Peyer's patch (tissue), 4 donors: Measurements from ENCODE around the gene CHAC1.

Source experiments
- POLR2A ChIP-seq, 2 donors: fragments of 450-650 bp; IDR thresholded peaks; one replicate each; pipeline ENCODE4 v1.5.1; 2017; ENCODE audit warnings: antibody characterized with exemption in 2 of 2, mild to moderate bottlenecking in 2 of 2, moderate library complexity in 2 of 2
- TF ChIP-seq, protein P1 (sequence below), 6 experiments: fragments of 450-650 bp in 4 of 6; fragments of 200-600 bp in 2 of 6; sonication (generic) in 1 of 6; IDR thresholded peaks; one replicate each; pipeline ENCODE4 v1.5.1; 2017 to 2019; ENCODE audit warnings: antibody characterized with exemption in 6 of 6, mild to moderate bottlenecking in 3 of 6, moderate library complexity in 1 of 6

DNA sequence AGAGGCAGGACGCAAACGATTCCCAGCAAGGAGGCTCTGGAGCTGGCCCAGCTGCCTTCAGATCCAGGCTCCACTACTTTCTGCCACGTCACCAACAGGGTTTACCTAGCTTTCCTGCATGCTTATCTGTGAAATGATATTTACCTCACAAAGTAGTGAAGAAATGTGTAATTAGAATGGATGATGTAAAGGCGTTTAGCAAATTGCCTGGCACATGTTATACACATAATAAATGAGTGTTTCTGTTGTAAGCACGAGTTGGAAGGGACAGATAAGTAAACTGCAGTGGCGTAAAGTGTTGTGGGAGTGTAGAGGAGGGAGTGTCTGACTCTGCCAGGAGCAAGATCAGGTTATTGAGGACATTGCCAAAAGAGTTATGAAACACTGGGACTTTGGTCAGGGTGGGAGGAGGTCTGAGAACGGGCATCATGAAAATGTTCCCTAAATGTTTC lies 3.5 kb upstream of the CHAC1 start:
- TF ChIP-seq, protein P1, sequence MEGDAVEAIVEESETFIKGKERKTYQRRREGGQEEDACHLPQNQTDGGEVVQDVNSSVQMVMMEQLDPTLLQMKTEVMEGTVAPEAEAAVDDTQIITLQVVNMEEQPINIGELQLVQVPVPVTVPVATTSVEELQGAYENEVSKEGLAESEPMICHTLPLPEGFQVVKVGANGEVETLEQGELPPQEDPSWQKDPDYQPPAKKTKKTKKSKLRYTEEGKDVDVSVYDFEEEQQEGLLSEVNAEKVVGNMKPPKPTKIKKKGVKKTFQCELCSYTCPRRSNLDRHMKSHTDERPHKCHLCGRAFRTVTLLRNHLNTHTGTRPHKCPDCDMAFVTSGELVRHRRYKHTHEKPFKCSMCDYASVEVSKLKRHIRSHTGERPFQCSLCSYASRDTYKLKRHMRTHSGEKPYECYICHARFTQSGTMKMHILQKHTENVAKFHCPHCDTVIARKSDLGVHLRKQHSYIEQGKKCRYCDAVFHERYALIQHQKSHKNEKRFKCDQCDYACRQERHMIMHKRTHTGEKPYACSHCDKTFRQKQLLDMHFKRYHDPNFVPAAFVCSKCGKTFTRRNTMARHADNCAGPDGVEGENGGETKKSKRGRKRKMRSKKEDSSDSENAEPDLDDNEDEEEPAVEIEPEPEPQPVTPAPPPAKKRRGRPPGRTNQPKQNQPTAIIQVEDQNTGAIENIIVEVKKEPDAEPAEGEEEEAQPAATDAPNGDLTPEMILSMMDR (IDR thresholded peaks at IDR 0.05): no peak
- no peak for TF ChIP-seq POLR2A (IDR thresholded peaks at IDR 0.05)
